ENCODE measurements around the gene ZRANB2.

DNA sequence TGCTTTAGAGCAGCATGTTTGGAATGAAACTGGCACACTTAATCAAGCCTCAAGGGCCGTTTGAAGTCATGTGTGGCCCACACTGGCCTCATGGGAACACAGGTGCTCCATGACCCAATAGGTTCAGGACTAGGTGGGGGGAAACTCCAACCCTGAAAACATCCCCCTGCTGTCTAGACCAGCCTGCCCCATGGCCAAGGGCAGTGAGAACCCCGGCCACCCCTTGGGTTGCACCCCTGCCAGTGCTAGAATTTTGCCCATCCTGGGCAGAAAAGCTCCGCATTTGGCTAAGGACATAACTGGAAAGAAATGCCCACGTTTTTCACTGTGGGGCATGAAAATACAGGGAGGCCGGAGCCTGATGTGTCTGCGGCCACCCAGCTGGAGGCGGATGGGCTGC lies 27.1 kb downstream of the ZRANB2 start:
- TF ChIP-seq, protein P1, sequence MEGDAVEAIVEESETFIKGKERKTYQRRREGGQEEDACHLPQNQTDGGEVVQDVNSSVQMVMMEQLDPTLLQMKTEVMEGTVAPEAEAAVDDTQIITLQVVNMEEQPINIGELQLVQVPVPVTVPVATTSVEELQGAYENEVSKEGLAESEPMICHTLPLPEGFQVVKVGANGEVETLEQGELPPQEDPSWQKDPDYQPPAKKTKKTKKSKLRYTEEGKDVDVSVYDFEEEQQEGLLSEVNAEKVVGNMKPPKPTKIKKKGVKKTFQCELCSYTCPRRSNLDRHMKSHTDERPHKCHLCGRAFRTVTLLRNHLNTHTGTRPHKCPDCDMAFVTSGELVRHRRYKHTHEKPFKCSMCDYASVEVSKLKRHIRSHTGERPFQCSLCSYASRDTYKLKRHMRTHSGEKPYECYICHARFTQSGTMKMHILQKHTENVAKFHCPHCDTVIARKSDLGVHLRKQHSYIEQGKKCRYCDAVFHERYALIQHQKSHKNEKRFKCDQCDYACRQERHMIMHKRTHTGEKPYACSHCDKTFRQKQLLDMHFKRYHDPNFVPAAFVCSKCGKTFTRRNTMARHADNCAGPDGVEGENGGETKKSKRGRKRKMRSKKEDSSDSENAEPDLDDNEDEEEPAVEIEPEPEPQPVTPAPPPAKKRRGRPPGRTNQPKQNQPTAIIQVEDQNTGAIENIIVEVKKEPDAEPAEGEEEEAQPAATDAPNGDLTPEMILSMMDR (IDR thresholded peaks at IDR 0.05) = no peak
- no peak for TF ChIP-seq POLR2A (IDR thresholded peaks at IDR 0.05)

All from body of pancreas (tissue), 4 donors.